ENCODE data around the gene YARS1. TPM values are rescaled to one million over a fixed set of nuclear protein-coding genes. Genes with fewer than 3 reads are reported as not detected.

Gene YARS1
- total and polyA plus RNA-seq, 2 of the 13 experiments (the other 11 are each of a cell fraction or from before 2014, with no cell fraction given), result 50.1 to 113 TPM

GRCh38 chr1:32817815-32818786, 943 bp upstream of the YARS1 start (continued):
- TF ChIP-seq PAX8 (CRISPR knock-in tag; IDR thresholded peaks at IDR 0.05; ENCODE audit: borderline replicate concordance), result no peak; the same call in 1 of the 2 replicates
- TF ChIP-seq, protein P1, sequence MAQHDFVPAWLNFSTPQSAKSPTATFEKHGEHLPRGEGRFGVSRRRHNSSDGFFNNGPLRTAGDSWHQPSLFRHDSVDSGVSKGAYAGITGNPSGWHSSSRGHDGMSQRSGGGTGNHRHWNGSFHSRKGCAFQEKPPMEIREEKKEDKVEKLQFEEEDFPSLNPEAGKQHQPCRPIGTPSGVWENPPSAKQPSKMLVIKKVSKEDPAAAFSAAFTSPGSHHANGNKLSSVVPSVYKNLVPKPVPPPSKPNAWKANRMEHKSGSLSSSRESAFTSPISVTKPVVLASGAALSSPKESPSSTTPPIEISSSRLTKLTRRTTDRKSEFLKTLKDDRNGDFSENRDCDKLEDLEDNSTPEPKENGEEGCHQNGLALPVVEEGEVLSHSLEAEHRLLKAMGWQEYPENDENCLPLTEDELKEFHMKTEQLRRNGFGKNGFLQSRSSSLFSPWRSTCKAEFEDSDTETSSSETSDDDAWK (CRISPR knock-in tag; IDR thresholded peaks at IDR 0.05), result no peak
- TF ChIP-seq, protein P2, sequence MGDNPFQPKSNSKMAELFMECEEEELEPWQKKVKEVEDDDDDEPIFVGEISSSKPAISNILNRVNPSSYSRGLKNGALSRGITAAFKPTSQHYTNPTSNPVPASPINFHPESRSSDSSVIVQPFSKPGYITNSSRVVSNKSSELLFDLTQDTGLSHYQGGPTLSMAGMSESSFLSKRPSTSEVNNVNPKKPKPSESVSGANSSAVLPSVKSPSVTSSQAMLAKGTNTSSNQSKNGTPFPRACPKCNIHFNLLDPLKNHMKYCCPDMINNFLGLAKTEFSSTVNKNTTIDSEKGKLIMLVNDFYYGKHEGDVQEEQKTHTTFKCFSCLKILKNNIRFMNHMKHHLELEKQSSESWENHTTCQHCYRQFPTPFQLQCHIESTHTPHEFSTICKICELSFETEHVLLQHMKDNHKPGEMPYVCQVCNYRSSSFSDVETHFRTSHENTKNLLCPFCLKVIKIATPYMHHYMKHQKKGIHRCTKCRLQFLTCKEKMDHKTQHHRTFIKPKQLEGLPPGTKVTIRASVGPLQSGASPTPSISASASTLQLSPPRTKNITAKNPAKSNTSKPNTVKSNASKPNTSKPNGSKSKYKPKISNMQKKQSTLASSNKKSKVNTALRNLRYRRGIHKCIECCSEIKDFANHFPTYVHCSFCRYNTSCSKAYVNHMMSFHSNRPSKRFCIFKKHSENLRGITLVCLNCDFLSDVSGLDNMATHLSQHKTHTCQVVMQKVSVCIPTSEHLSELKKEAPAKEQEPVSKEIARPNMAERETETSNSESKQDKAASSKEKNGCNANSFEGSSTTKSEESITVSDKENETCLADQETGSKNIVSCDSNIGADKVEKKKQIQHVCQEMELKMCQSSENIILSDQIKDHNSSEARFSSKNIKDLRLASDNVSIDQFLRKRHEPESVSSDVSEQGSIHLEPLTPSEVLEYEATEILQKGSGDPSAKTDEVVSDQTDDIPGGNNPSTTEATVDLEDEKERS (CRISPR knock-in tag; IDR thresholded peaks at IDR 0.05), result no peak
- TF ChIP-seq, protein P3, sequence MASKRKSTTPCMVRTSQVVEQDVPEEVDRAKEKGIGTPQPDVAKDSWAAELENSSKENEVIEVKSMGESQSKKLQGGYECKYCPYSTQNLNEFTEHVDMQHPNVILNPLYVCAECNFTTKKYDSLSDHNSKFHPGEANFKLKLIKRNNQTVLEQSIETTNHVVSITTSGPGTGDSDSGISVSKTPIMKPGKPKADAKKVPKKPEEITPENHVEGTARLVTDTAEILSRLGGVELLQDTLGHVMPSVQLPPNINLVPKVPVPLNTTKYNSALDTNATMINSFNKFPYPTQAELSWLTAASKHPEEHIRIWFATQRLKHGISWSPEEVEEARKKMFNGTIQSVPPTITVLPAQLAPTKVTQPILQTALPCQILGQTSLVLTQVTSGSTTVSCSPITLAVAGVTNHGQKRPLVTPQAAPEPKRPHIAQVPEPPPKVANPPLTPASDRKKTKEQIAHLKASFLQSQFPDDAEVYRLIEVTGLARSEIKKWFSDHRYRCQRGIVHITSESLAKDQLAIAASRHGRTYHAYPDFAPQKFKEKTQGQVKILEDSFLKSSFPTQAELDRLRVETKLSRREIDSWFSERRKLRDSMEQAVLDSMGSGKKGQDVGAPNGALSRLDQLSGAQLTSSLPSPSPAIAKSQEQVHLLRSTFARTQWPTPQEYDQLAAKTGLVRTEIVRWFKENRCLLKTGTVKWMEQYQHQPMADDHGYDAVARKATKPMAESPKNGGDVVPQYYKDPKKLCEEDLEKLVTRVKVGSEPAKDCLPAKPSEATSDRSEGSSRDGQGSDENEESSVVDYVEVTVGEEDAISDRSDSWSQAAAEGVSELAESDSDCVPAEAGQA (IDR thresholded peaks at IDR 0.05; ENCODE audit: low read depth), result no peak
- TF ChIP-seq, protein P3 (CRISPR knock-in tag; IDR thresholded peaks at IDR 0.05; ENCODE audit: borderline replicate concordance), result no peak
- no peak for TF ChIP-seq RBM39 (IDR thresholded peaks at IDR 0.05; ENCODE audit: low read depth, low read length, poor library complexity, severe bottlenecking)
- TF ChIP-seq SOX13 (IDR thresholded peaks at IDR 0.05), result no peak
- no peak for TF ChIP-seq SOX13 (CRISPR knock-in tag; conservative IDR thresholded peaks at IDR 0.05 in 1 of 2, IDR thresholded peaks at IDR 0.05 in 1 of 2)
- no peak for TF ChIP-seq CHCHD3 (CRISPR knock-in tag; IDR thresholded peaks at IDR 0.05)
- TF ChIP-seq CCAR2 (optimal IDR thresholded peaks at IDR 0.05; ENCODE audit: low read depth, low read length), result no peak
- TF ChIP-seq DNMT3B (CRISPR knock-in tag; conservative IDR thresholded peaks at IDR 0.05), result no peak
- TF ChIP-seq ZNF20 (CRISPR knock-in tag; IDR thresholded peaks at IDR 0.05), result no peak; the same call in 1 of the 2 replicates
- no peak for TF ChIP-seq ZNF772 (CRISPR knock-in tag; IDR thresholded peaks at IDR 0.05)
- no peak for TF ChIP-seq SP1 (IDR thresholded peaks at IDR 0.05)
- 0 out of 2 replicates have a peak, but pooled peaks have one; percentile 4 for TF ChIP-seq SP1 (CRISPR knock-in tag; IDR thresholded peaks at IDR 0.05)
- TF ChIP-seq E2F1 (CRISPR knock-in tag; IDR thresholded peaks at IDR 0.05), result peak; percentile 84

Measured in HepG2 (cell line).